Measurements from ENCODE around the gene CHI3L2.

GRCh38 chr1:111275079-111275478 lies 47.6 kb downstream of the CHI3L2 start:
- no peak for TF ChIP-seq CTCF (IDR thresholded peaks at IDR 0.05)
- no peak for TF ChIP-seq POLR2AphosphoS5 (IDR thresholded peaks at IDR 0.05)
